Left renal pelvis (tissue), 4 donors: ENCODE data around the gene TNFRSF14. TPM values are rescaled to one million over a fixed set of nuclear protein-coding genes. Genes with fewer than 3 reads are reported as not detected.
"Not testable (repeated sequence)": the region's sequence is repeated elsewhere in the genome, so short reads cannot be mapped to it uniquely, and the experiment has no call there.

Experiments
- DNase-seq, 4 donors: peaks; one replicate each; pipeline ENCODE4 v3.0.0-alpha.2; 2013; ENCODE audit warnings: low read depth in 4 of 4, low spot score in 3 of 4
- polyA plus RNA-seq, 4 donors: library from polyadenylated mRNA; unstranded; fragments of 120-200 nt; gene quantifications; one replicate each; pipeline ENCODE4 v1.2.1, GENCODE V29; 2013; ENCODE audit not compliant: insufficient read length in 4 of 4

Gene TNFRSF14
- polyA plus RNA-seq, 4 donors = 15.9 to 26.3 (median 20.2) TPM

DNA sequence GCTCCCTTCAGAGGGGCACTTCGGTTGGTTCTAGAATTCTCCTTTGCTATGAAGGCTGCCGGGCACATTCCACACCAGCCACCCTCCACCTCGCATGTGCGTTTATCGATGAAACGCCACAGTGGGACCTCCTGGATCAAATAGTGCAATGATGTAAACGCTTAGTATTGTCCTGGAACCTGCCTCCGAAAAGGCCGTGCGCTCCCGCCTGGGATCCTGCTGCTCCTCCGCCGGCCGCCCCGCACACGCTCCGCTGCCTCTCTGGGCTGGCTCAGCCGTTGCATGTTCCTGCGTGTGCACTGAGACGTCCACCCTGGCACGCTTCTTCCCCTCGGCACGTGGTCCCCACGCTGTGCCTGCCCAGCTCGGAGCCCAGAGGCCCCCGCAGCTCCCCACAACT is 4.0 kb upstream of the TNFRSF14 start:
- no peak for DNase-seq

- not testable (repeated sequence) for DNase-seq
Measured at GRCh38 chr1:2553076-2553475, 3.1 kb upstream of the TNFRSF14 start.

DNA sequence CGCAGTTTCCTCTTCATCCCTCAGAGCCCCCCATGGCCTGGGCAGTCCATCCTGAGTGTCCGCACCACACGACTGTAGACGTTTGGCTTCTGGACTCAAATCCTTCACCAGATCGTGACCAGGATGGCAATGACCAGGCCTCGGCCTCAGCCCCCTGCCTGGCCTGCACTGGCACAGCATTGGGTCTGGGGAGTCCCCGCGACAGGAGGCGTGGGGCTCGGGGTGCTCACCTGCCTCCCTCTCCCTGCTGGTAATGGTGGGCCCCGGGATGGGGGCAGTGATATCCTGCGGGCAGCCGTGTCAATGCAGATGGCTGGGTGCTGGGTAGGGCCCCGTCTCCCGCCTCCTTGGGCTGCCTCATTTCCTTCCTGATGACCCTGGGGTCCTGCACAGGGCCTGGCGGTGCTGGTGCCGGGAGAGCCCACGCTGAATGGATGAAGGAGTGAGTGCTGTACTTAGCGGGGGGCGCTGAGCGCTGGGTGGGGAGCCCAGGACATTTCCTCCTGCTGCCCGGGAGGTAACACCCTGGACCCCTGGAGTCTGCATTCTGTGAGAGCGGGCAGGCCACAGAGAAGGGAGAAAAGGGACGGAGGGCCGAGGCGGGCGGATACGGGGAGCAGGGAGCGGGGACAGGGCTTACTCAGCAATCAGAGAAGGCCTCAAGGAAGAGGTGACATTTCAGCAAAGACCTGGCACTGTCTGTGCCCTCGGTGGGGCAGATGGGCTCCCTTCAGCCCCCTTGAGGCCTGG is 2.1 kb upstream of the TNFRSF14 start:
- DNase-seq = no peak

DNA sequence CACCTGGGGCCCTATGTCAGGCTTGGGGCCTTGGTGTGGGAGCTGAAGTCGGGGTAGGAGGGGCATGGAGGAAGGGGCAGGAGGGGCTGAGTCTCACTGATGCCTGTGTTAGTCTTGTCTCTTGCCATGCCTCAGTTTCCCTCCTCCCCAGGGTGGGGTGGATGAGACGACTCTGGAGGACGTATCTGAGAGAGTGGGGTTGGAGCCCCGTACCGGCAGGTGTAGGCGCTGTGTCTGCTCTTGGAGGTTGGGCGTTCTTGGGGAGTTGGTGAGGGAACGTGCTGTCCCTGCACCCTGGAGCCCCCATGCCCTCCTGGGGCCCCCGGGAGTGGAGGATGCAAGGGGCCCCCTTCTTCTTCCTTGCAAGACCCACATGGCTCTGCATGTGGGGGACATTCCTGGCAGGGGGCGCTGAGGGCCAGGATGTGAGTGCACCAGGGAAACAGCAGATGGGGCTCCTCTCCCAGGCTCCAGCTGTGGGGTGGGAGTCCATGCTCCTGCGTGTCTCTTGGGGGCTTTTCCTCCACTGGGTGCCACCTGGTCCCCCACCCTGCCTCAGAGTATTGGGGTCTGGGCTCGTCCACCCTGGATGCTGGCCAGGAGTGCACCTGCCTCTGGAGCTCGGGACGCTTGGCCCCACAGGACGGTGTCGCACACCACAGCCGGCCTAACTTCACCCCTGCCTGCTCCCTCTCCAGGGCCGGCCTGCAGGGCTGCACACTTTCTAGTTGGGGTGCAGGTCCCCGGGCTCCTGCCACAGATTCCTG is 1.4 kb upstream of the TNFRSF14 start:
- no peak for DNase-seq

- DNase-seq = no peak
Measured at GRCh38 chr1:2555634-2556276, 416 bp upstream of the TNFRSF14 start.

- DNase-seq = no peak
Measured at GRCh38 chr1:2556678-2557481, 709 bp downstream of the TNFRSF14 start.

DNA sequence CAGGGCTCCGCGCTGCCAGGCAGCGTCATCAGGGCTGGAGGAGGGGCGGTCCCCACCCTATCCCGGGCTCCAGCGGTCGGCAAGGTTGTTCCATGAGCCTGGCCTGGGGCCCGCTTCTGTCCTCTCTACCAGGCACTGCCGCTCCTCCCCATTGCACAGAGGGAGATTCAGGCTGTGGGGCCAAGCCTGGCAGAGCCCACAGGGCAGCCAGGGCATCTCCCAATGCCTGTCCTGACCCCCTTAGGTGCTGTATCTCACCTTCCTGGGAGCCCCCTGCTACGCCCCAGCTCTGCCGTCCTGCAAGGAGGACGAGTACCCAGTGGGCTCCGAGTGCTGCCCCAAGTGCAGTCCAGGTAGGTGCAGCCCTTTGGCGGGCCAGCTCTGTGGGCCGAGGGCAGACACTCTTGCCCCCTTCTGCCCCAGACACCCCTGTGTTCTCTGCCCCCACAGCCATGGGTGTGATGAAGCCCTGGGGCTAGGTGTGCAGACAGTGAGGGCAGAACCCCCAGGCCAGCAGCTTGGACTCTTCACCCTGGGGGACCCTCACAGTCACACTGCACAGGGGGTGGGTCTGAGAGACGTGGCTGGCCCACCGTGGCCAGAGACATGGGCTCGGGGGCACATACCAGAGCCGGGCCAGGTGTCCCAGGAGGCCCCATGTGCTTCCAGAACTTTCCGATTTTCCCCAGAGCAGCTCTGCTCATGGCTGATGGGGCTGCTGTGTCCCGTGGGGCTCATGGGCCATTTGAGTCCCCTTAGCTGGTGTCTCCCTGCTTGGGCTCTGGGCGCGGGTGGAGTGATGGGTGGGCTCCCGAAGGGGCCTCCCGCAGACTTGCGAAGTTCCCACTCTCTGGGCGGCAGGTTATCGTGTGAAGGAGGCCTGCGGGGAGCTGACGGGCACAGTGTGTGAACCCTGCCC is 1.6 kb downstream of the TNFRSF14 start:
- no peak for DNase-seq

DNA sequence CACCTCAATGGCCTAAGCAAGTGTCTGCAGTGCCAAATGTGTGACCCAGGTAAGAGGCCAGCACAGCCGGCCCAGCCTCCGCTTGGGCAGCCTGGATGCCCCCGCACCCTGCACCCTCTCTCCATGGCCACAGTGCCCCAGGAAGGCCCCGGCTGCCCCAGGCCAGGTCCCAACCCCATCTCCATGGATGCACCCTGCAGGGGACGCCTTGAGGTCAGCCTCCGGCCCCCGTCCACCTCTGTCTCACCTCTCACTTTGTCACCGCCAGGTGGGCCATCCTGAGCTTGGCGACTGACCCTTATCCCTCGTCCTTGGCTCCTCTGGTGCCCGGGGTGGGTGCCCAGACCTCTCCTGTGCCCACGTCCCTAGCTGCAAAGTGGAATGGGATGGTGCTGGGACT is 2.2 kb downstream of the TNFRSF14 start:
- DNase-seq = no peak

GRCh38 chr1:2558861-2559260 is 2.7 kb downstream of the TNFRSF14 start:
- no peak for DNase-seq

- DNase-seq = no peak
Measured at GRCh38 chr1:2559509-2560298, 3.5 kb downstream of the TNFRSF14 start.

GRCh38 chr1:2560299-2561073 is 4.3 kb downstream of the TNFRSF14 start:
- no peak for DNase-seq

GRCh38 chr1:2561446-2561845 is 5.3 kb downstream of the TNFRSF14 start:
- no peak for DNase-seq

DNA sequence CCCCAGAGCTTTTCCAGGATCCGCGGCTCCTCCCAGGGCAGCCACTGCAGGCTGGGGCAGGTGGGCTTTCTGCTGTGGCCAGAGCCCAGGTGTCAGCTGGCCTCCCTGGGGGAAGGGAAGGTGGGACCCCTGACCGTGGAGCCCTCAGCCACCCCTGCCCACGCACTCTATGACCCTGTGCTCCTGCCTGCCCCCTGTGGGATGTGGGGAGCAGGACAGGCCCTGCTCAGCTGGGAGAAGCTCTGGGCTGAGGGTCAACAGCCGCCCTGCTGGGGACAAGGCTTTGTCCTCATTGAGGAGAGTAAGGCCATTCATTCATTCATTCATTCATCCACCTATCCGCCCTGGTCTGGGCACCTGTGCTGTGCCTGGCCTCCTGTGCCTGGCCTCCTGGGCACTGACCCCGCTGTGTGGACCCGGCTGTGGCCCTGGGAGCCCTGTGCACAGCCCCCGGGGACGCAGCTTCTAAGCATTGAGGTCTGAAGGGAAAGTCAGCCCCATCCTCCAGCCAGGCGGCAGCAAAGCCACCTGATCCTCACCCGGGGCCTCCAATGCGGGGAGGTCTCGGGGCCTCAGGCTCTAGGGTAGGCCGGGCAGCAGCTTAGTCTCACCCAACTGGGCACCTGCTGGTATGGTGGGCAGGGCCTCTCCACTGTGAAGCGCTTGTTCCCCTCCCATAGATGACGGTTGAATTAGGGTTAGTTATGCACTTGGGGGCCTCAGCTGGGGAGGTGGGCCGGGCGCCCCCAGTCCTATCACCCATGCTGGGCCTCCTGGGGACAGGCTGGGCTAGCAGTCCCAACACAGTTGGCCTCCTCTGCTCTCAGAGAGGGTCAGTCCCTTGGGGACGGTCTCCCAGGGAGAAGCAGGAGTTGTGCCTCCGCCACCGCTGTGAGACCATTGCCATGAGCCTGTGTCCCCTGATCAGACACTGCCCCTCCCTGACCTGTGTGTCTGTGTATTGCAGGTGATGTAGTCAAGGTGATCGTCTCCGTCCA is 6.0 kb downstream of the TNFRSF14 start:
- no peak for DNase-seq

GRCh38 chr1:2563205-2563604 is 7.0 kb downstream of the TNFRSF14 start:
- DNase-seq = no peak

- DNase-seq = no peak
Measured at GRCh38 chr1:2564006-2564814, 8.0 kb downstream of the TNFRSF14 start.

- DNase-seq = no peak
Measured at GRCh38 chr1:2564815-2565374, 8.7 kb downstream of the TNFRSF14 start.
